Measurements from ENCODE around the gene KLHL10.

DNA sequence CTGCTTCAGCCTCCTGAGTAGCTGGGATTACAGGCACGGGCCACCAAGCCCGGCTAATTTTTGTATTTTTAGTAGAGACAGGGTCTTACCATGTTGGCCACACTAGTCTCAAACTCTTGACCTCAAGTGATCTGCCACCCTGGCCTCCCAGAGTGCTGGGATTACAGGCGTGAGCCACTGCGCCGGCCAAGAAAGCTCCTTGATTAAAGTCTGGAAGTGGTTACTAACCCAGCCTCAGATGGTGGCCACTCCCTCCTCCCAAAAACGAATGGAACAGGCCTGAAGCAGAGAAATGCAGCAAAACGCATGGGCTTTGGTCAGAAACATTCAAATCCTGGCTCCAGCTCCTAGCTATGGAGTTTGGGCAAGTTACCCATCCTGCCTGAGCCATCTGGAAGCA is 13.5 kb upstream of the KLHL10 start:
- TF ChIP-seq POLR2A (IDR thresholded peaks at IDR 0.05) (no peak), POLR2AphosphoS5 (IDR thresholded peaks at IDR 0.05) (no peak), EP300 (IDR thresholded peaks at IDR 0.05) (no peak)
- TF ChIP-seq, protein P1, sequence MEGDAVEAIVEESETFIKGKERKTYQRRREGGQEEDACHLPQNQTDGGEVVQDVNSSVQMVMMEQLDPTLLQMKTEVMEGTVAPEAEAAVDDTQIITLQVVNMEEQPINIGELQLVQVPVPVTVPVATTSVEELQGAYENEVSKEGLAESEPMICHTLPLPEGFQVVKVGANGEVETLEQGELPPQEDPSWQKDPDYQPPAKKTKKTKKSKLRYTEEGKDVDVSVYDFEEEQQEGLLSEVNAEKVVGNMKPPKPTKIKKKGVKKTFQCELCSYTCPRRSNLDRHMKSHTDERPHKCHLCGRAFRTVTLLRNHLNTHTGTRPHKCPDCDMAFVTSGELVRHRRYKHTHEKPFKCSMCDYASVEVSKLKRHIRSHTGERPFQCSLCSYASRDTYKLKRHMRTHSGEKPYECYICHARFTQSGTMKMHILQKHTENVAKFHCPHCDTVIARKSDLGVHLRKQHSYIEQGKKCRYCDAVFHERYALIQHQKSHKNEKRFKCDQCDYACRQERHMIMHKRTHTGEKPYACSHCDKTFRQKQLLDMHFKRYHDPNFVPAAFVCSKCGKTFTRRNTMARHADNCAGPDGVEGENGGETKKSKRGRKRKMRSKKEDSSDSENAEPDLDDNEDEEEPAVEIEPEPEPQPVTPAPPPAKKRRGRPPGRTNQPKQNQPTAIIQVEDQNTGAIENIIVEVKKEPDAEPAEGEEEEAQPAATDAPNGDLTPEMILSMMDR (IDR thresholded peaks at IDR 0.05): no peak
